Endothelial cell of umbilical vein (primary cell): ENCODE results near the gene PSMD9. TPM values are rescaled to one million over a fixed set of nuclear protein-coding genes. Genes with fewer than 3 reads are reported as not detected.

Experiments
- BruUV-seq: library from RNA; stranded (reverse); fragments of 400-500 nt; replicated peaks from 2 replicates; lab custom pipeline; 2021; lab: Mats Ljungman, UMichigan
- CTCF ChIA-PET: fragments of 300-600, 350-600 bp; sonication (Branson Sonifier 250); formaldehyde crosslinking; loops from one replicate; lab custom pipeline; 2021; ENCODE audit warnings: antibody characterized with exemption, inconsistent platforms; lab: Charles Lee
- POLR2A ChIA-PET: fragments of 300-600, 350-600 bp; sonication (Branson Sonifier 250); formaldehyde crosslinking; loops from one replicate; lab custom pipeline; 2021; ENCODE audit warnings: antibody characterized with exemption, inconsistent platforms; lab: Charles Lee
- DNase-seq: peaks from one replicate; pipeline ENCODE4 v3.0.0-alpha.2; 2011; ENCODE audit warnings: low read depth, low spot score
- FAIRE-seq: peaks from 2 replicates; lab custom pipeline; 2011; peaks lifted over from hg19 to GRCh38; lab: Jason Lieb, UNC
- H2AFZ ChIP-seq: 2 replicates; pipeline ENCODE4 v1.6.0; 2012; ENCODE audit warnings: low read depth, low read length, control low read depth, inconsistent platforms
- H3K27ac ChIP-seq: 2 replicates; pipeline ENCODE4 v1.5.1; 2011; ENCODE audit warnings: low read depth, mild to moderate bottlenecking, control low read depth, low read length, moderate library complexity; ENCODE audit not compliant: insufficient read depth
- H3K27me3 ChIP-seq, 2 experiments: 2 replicates each; pipeline versions ENCODE4 v1.6.0 to v1.6.1; 2011; ENCODE audit warnings: low read length in 2 of 2, mixed read lengths in 1 of 2; ENCODE audit not compliant: control insufficient read depth in 2 of 2, insufficient read depth in 2 of 2
- H3K36me3 ChIP-seq, 2 experiments: 2 replicates in 1 of 2; 3 replicates in 1 of 2; pipeline ENCODE4 v1.5.1; 2011; ENCODE audit warnings: low read length in 2 of 2, mild to moderate bottlenecking in 1 of 2, moderate library complexity in 1 of 2; ENCODE audit not compliant: control insufficient read depth in 2 of 2, insufficient read depth in 2 of 2; ENCODE audit errors: extremely low read depth in 1 of 2
- H3K4me1 ChIP-seq: 3 replicates; pipeline ENCODE4 v1.5.1; 2011; ENCODE audit warnings: mild to moderate bottlenecking, low read length; ENCODE audit not compliant: control insufficient read depth, insufficient read depth; ENCODE audit errors: extremely low read depth
- H3K4me2 ChIP-seq: 2 replicates; pipeline ENCODE4 v1.6.1; 2011; ENCODE audit warnings: low read length, control low read depth, mixed read lengths; ENCODE audit not compliant: insufficient read depth
- H3K4me3 ChIP-seq, 3 experiments: fragments of 200-600 bp in 1 of 3; sonication (generic), shearing (Covaris generic) in 1 of 3; replicated peaks in 1 of 3; 2 replicates each; pipeline ENCODE4 v1.5.1; 2011 to 2016; ENCODE audit warnings: control low read depth in 3 of 3, low read length in 3 of 3, mild to moderate bottlenecking in 2 of 3, inconsistent platforms in 1 of 3, low read depth in 1 of 3, moderate library complexity in 1 of 3; ENCODE audit not compliant: insufficient read depth in 1 of 3
- H3K79me2 ChIP-seq: 2 replicates; pipeline ENCODE4 v1.6.0; 2012; ENCODE audit warnings: low read length, inconsistent platforms; ENCODE audit not compliant: control insufficient read depth, insufficient read depth
- H3K9ac ChIP-seq: replicated peaks from 2 replicates; pipeline ENCODE3; 2011; ENCODE audit warnings: low read length, control low read depth; ENCODE audit not compliant: insufficient read depth; ENCODE audit errors: extremely low read depth
- H3K9me1 ChIP-seq: replicated peaks from 3 replicates; pipeline ENCODE4 v1.6.0; 2011; ENCODE audit warnings: mild to moderate bottlenecking, low read length; ENCODE audit not compliant: control insufficient read depth, insufficient read depth; ENCODE audit errors: extremely low read depth
- H3K9me3 ChIP-seq: replicated peaks from 2 replicates; pipeline ENCODE4 v1.5.1; 2012; ENCODE audit warnings: low read length, inconsistent platforms; ENCODE audit not compliant: control insufficient read depth, insufficient read depth
- H4K20me1 ChIP-seq: replicated peaks from 2 replicates; pipeline ENCODE3; 2011; ENCODE audit warnings: mild to moderate bottlenecking, low read length; ENCODE audit not compliant: control insufficient read depth, insufficient read depth; ENCODE audit errors: extremely low read depth
- CTCF ChIP-seq, 2 donors: IDR thresholded peaks; 1 replicate in 1 of 2; 2 replicates in 1 of 2; pipeline ENCODE4 v1.5.1; 2011; ENCODE audit warnings: low read length in 2 of 2, mild to moderate bottlenecking in 2 of 2, moderate library complexity in 2 of 2, control low read depth in 1 of 2, inconsistent platforms in 1 of 2, low read depth in 1 of 2; ENCODE audit not compliant: insufficient read depth in 1 of 2; ENCODE audit errors: extremely low read depth in 1 of 2
- EZH2 ChIP-seq: IDR thresholded peaks from 2 replicates; pipeline ENCODE4 v1.6.1; 2012; ENCODE audit warnings: borderline replicate concordance, low read depth, mild to moderate bottlenecking, moderate library complexity, low read length, inconsistent platforms; ENCODE audit not compliant: severe bottlenecking
- FOS ChIP-seq: IDR thresholded peaks from 2 replicates; pipeline ENCODE4 v1.6.1; 2011; ENCODE audit warnings: mild to moderate bottlenecking, low read length, moderate library complexity, borderline replicate concordance; ENCODE audit not compliant: insufficient read depth
- GATA2 ChIP-seq: IDR thresholded peaks from 2 replicates; pipeline ENCODE4 v1.7.0; 2011; ENCODE audit warnings: low read depth, mild to moderate bottlenecking, moderate library complexity, mixed read lengths, low read length; ENCODE audit not compliant: insufficient read length, insufficient read depth
- JUN ChIP-seq: IDR thresholded peaks from 2 replicates; pipeline ENCODE4 v1.6.1; 2011; ENCODE audit warnings: borderline replicate concordance, low read depth; ENCODE audit not compliant: insufficient read length, insufficient read depth
- MAX ChIP-seq: IDR thresholded peaks from 2 replicates; pipeline ENCODE4 v1.6.1; 2011; ENCODE audit not compliant: insufficient read depth, insufficient read length
- MYC ChIP-seq: IDR thresholded peaks from one replicate; pipeline ENCODE4 v1.6.1; 2011; ENCODE audit warnings: mild to moderate bottlenecking, low read depth, low read length
- POLR2A ChIP-seq: IDR thresholded peaks from 2 replicates; pipeline ENCODE4 v1.6.1; 2012; ENCODE audit warnings: low read depth, mild to moderate bottlenecking, control low read depth, low read length
- POLR2AphosphoS5 ChIP-seq: IDR thresholded peaks from 2 replicates; pipeline ENCODE4 v1.6.1; 2012; ENCODE audit warnings: low read depth, mild to moderate bottlenecking, control low read depth, low read length, moderate library complexity; ENCODE audit not compliant: insufficient read depth
- dilution Hi-C: fragments of 300-500 bp; cut with MboI; formaldehyde crosslinking; loops from one replicate; pipeline ENCODE4 v1.15.0; 2019; ENCODE audit warnings: low sequenced_read_pairs; ENCODE audit not compliant: extremely low pct_ligation_motif_present
- intact Hi-C: fragments of 100-400 bp; cut with micrococcal nuclease; formaldehyde crosslinking; loops from one replicate; pipeline ENCODE4 v1.10.0; 2022
- polyA plus RNA-seq, 4 experiments: library from polyadenylated mRNA; depleted of rRNA in 3 of 4; stranded (reverse) in 3 of 4; unstranded in 1 of 4; fragments of >200 nt; gene quantifications; 2 replicates each; pipeline versions ENCODE4 v1.2.1 to v1.2.3, GENCODE V29; 2011 to 2012; ENCODE audit warnings: missing spikeins in 1 of 4
- total RNA-seq: library from RNA; stranded (reverse); gene quantifications from 2 replicates; pipeline ENCODE4 v1.2.3, GENCODE V29; 2021

PSMD9 gene
- total and polyA plus RNA-seq, 2 donors (not counting 3 experiments of a cell fraction or from before 2014, with no cell fraction given), result 69.2 to 118 TPM

GRCh38 chr12:121953117-121953692 is 64.6 kb downstream of the PSMD9 start:
- Histone ChIP-seq H3K36me3 (no peaks in the 10 kb centered on the region), H3K27ac (no peak overlapping the region), H3K4me2 (no peak overlapping the region), H3K4me3 (no peak overlapping the region), H3K79me2 (no peaks in the 10 kb centered on the region), H3K9me3 (no peaks in the 10 kb centered on the region), H3K9ac (no peak overlapping the region), H3K4me1 (no peaks in the 10 kb centered on the region), H4K20me1 (no peaks in the 10 kb centered on the region), H2AFZ (no peak overlapping the region), H3K9me1 (no peaks in the 10 kb centered on the region), H3K27me3 (no peaks in the 10 kb centered on the region)
- TF ChIP-seq MAX, result no peak
- TF ChIP-seq GATA2, result no peak
- TF ChIP-seq MYC, result no peak
- TF ChIP-seq FOS, result no peak
- no peak for TF ChIP-seq POLR2AphosphoS5
- no peak for TF ChIP-seq JUN
- TF ChIP-seq CTCF (IDR thresholded peaks at IDR 0.05; ENCODE audit: extremely low read depth in 1 of 2, insufficient read depth in 1 of 2, low read depth in 1 of 2, low read length in 2 of 2), result no peak
- no peak for TF ChIP-seq POLR2A
- TF ChIP-seq EZH2, result no peak
- FAIRE-seq (no peak), DNase-seq (no peak)
- POLR2A ChIA-PET, result no interaction called here
- intact Hi-C loops (no loop called here), dilution Hi-C loops (no loop called here)
- no TSS peak for BruUV-seq
- CTCF ChIA-PET, result interaction anchor here (2.1 kb wide), 1 partner anchor 37 kb away, joined by 10 read pairs; no protein-coding TSS in a partner anchor
